Measurements from ENCODE around the gene IPO11. TPM values are rescaled to one million over a fixed set of nuclear protein-coding genes. Genes with fewer than 3 reads are reported as not detected.
"Not testable (repeated sequence)": the region's sequence is repeated elsewhere in the genome, so short reads cannot be mapped to it uniquely, and the experiment has no call there.

Gene IPO11
- total RNA-seq, 1 donor from 2014 or later, result 18.3 TPM

- no peaks in the 10 kb centered on the region for H3K36me3 ChIP-seq (ENCODE audit: control insufficient read depth, insufficient read depth, low read length)
- no peak overlapping the region for H3K4me3 ChIP-seq (ENCODE audit: low read depth, low read length)
- no peak for TF ChIP-seq CTCF (IDR thresholded peaks at IDR 0.05; ENCODE audit: insufficient read depth, low read length, poor library complexity, severe bottlenecking)
- no peaks in the 10 kb centered on the region for H3K27me3 ChIP-seq (ENCODE audit: control insufficient read depth, insufficient read depth, low read length)
- no peak for DNase-seq (ENCODE audit: low read depth)
These were observed 250.0 kb downstream of the IPO11 start for GRCh38 chr5:62662521-62662920.

- Histone ChIP-seq H3K36me3 (ENCODE audit: control insufficient read depth, insufficient read depth, low read length) (no peaks in the 10 kb centered on the region), H3K27me3 (ENCODE audit: control insufficient read depth, insufficient read depth, low read length) (no peaks in the 10 kb centered on the region), H3K4me3 (ENCODE audit: low read depth, low read length) (no peak overlapping the region)
- no peak for TF ChIP-seq CTCF (IDR thresholded peaks at IDR 0.05; ENCODE audit: insufficient read depth, low read length, poor library complexity, severe bottlenecking)
- DNase-seq (ENCODE audit: low read depth), result no peak
These were observed 258.9 kb downstream of the IPO11 start for GRCh38 chr5:62671479-62671878.

- H3K36me3 ChIP-seq (ENCODE audit: control insufficient read depth, insufficient read depth, low read length); DNase-seq (ENCODE audit: low read depth): not testable (repeated sequence)
These were observed 264.0 kb downstream of the IPO11 start for GRCh38 chr5:62676596-62676995.

More at GRCh38 chr5:62676596-62676995, 264.0 kb downstream of the IPO11 start:
- not testable (repeated sequence) for H3K27me3 ChIP-seq (ENCODE audit: control insufficient read depth, insufficient read depth, low read length); H3K4me3 ChIP-seq (ENCODE audit: low read depth, low read length)

Other genes starting within 250 kb of the IPO11 start
- 51.3 and 53.4 TPM in 2 replicates for gene KIF2A, start 106.6 kb upstream of the IPO11 start, total RNA-seq
- gene DIMT1, start 8.9 kb upstream of the IPO11 start, total RNA-seq, result 20.2 and 23.4 TPM in 2 replicates
- 0.25 TPM in 1 of 2 replicates, not detected in the other for gene LRRC70, start 166.1 kb downstream of the IPO11 start, total RNA-seq